Fibroblast of lung (primary cell): ENCODE data around the gene SLIT1. TPM values are rescaled to one million over a fixed set of nuclear protein-coding genes. Genes with fewer than 3 reads are reported as not detected.

Experiments
- DNase-seq, 2 donors: peaks; one replicate each; pipeline versions ENCODE4 v3.0.0 to v3.0.0-alpha.2; 2010; ENCODE audit warnings: low read depth in 2 of 2
- H2AFZ ChIP-seq: 2 replicates; pipeline ENCODE4 v1.5.1; 2012; ENCODE audit warnings: low read length, control low read depth, inconsistent platforms
- H3K27ac ChIP-seq: 2 replicates; pipeline ENCODE4 v1.5.1; 2011; ENCODE audit warnings: low read length, control low read depth; ENCODE audit not compliant: insufficient read depth
- H3K27me3 ChIP-seq: 2 replicates; pipeline ENCODE4 v1.5.1; 2011; ENCODE audit warnings: mild to moderate bottlenecking, low read length; ENCODE audit not compliant: control insufficient read depth, insufficient read depth
- H3K36me3 ChIP-seq: 2 replicates; pipeline ENCODE4 v1.5.1; 2011; ENCODE audit warnings: low read length; ENCODE audit not compliant: control insufficient read depth, insufficient read depth
- H3K4me1 ChIP-seq: 2 replicates; pipeline ENCODE4 v1.5.1; 2011; ENCODE audit warnings: low read length; ENCODE audit not compliant: control insufficient read depth, insufficient read depth; ENCODE audit errors: extremely low read depth
- H3K4me2 ChIP-seq: 2 replicates; pipeline ENCODE4 v1.5.1; 2011; ENCODE audit warnings: low read length, control low read depth; ENCODE audit not compliant: insufficient read depth; ENCODE audit errors: extremely low read depth
- H3K4me3 ChIP-seq, 4 experiments: fragments of 200-600 bp in 1 of 4; sonication (generic) in 1 of 4; replicated peaks in 1 of 4; 2 replicates each; pipeline ENCODE4 v1.5.1; 2011 to 2016; ENCODE audit warnings: low read length in 4 of 4, low read depth in 3 of 4, mild to moderate bottlenecking in 3 of 4, control low read depth in 2 of 4, inconsistent platforms in 1 of 4, mixed read lengths in 1 of 4; ENCODE audit not compliant: insufficient read depth in 1 of 4; ENCODE audit errors: control extremely low read depth in 1 of 4
- H3K79me2 ChIP-seq: 2 replicates; pipeline ENCODE4 v1.5.1; 2012; ENCODE audit warnings: mild to moderate bottlenecking, low read length, inconsistent platforms; ENCODE audit not compliant: control insufficient read depth, insufficient read depth
- H3K9ac ChIP-seq: 2 replicates; pipeline ENCODE4 v1.5.1; 2011; ENCODE audit warnings: mild to moderate bottlenecking, low read length, control low read depth; ENCODE audit not compliant: insufficient read depth
- H3K9me3 ChIP-seq: 2 replicates; pipeline ENCODE4 v1.5.1; 2012; ENCODE audit warnings: low read depth, low read length; ENCODE audit not compliant: control insufficient read depth, insufficient read depth
- H4K20me1 ChIP-seq: 2 replicates; pipeline ENCODE4 v1.5.1; 2011; ENCODE audit warnings: low read length; ENCODE audit not compliant: control insufficient read depth, insufficient read depth; ENCODE audit errors: extremely low read depth
- CTCF ChIP-seq, 2 donors: IDR thresholded peaks in 1 of 2; conservative IDR thresholded peaks in 1 of 2; 1 replicate in 1 of 2; 2 replicates in 1 of 2; pipeline ENCODE4 v1.5.1; 2011 to 2012; ENCODE audit warnings: low read length in 2 of 2, control low read depth in 1 of 2, inconsistent platforms in 1 of 2, low read depth in 1 of 2, mild to moderate bottlenecking in 1 of 2
- EZH2 ChIP-seq: IDR thresholded peaks from 2 replicates; pipeline ENCODE4 v1.5.1; 2012; ENCODE audit warnings: low read length, control low read depth, mild to moderate bottlenecking; ENCODE audit errors: missing control alignments
- polyA plus RNA-seq, 2 donors: library from polyadenylated mRNA; depleted of rRNA in 1 of 2; stranded (reverse) in 1 of 2; unstranded in 1 of 2; fragments of >200 nt; gene quantifications; 2 replicates each; pipeline ENCODE4 v1.2.1, GENCODE V29; 2011 to 2012; ENCODE audit warnings: missing spikeins in 1 of 2
- total RNA-seq: library from RNA; depleted of rRNA; stranded (reverse); fragments of >200 nt; gene quantifications from 2 replicates; pipeline ENCODE4 v1.2.1, GENCODE V29; 2014

Gene SLIT1
- total and polyA plus RNA-seq, 2 donors (not counting 1 experiment from before 2014, with no cell fraction given), result 0.02 to 0.17 TPM

- Histone ChIP-seq H3K4me3 (no peak overlapping the region), H3K27me3 (peaks cover 14% of the 10 kb centered on the region), H4K20me1 (no peaks in the 10 kb centered on the region), H3K4me2 (no peak overlapping the region), H3K27ac (no peak overlapping the region), H3K36me3 (no peaks in the 10 kb centered on the region), H3K9me3 (no peaks in the 10 kb centered on the region), H3K9ac (no peak overlapping the region), H3K79me2 (no peaks in the 10 kb centered on the region), H2AFZ (no peak overlapping the region), H3K4me1 (no peaks in the 10 kb centered on the region)
- no peak for TF ChIP-seq EZH2
- no peak for DNase-seq
Measured at GRCh38 chr10:97127509-97127908, 58.2 kb downstream of the SLIT1 start.

- Histone ChIP-seq H2AFZ (no peak overlapping the region), H3K27me3 (peaks cover 15% of the 10 kb centered on the region), H3K9me3 (no peaks in the 10 kb centered on the region), H3K79me2 (no peaks in the 10 kb centered on the region), H3K4me1 (no peaks in the 10 kb centered on the region), H4K20me1 (no peaks in the 10 kb centered on the region), H3K9ac (no peak overlapping the region), H3K36me3 (no peaks in the 10 kb centered on the region), H3K4me2 (no peak overlapping the region), H3K27ac (no peak overlapping the region), H3K4me3 (no peak overlapping the region)
- DNase-seq, result no peak
- TF ChIP-seq CTCF (conservative IDR thresholded peaks at IDR 0.05 in 1 of 2, IDR thresholded peaks at IDR 0.05 in 1 of 2; ENCODE audit: low read depth in 1 of 2, low read length in 2 of 2) (no peak), EZH2 (no peak)
Measured at GRCh38 chr10:97124211-97124610, 61.5 kb downstream of the SLIT1 start.

- H2AFZ ChIP-seq, result no peak overlapping the region
- H4K20me1 ChIP-seq, result no peaks in the 10 kb centered on the region
- H3K36me3 ChIP-seq, result no peaks in the 10 kb centered on the region
- H3K79me2 ChIP-seq, result no peaks in the 10 kb centered on the region
- H3K9ac ChIP-seq, result no peak overlapping the region
- H3K27me3 ChIP-seq, result peaks cover 14% of the 10 kb centered on the region
- no peak overlapping the region for H3K27ac ChIP-seq
- no peak for DNase-seq
- no peak overlapping the region for H3K4me3 ChIP-seq
- TF ChIP-seq CTCF (conservative IDR thresholded peaks at IDR 0.05 in 1 of 2, IDR thresholded peaks at IDR 0.05 in 1 of 2; ENCODE audit: low read depth in 1 of 2, low read length in 2 of 2), result no peak
- no peak for TF ChIP-seq EZH2
- H3K4me2 ChIP-seq, result no peak overlapping the region
- no peaks in the 10 kb centered on the region for H3K9me3 ChIP-seq
- H3K4me1 ChIP-seq, result no peaks in the 10 kb centered on the region
Measured at GRCh38 chr10:97123765-97124164, 62.0 kb downstream of the SLIT1 start.
